T-helper 2 cell treated with Interferon-gamma antibody and Interleukin-4, amounts not matched to agents 5 μg/mL and 100 μg/mL, for 36 hours (primary cell): Measurements from ENCODE around the gene SAFB2.

Experiments
- DNase-seq: peaks from one replicate; pipeline ENCODE4 v3.0.0; 2021; ENCODE audit warnings: low spot score
- H3K27ac Mint-ChIP-seq: one replicate; pipeline ENCODE4 v1.8.0; 2021; ENCODE audit warnings: mild to moderate bottlenecking, mixed read lengths
- H3K27me3 Mint-ChIP-seq: one replicate; pipeline ENCODE4 v1.8.0; 2021; ENCODE audit warnings: low read depth, mixed read lengths
- H3K36me3 Mint-ChIP-seq: one replicate; pipeline ENCODE4 v1.8.0; 2021; ENCODE audit warnings: low read depth, mixed read lengths
- H3K4me1 Mint-ChIP-seq: one replicate; pipeline ENCODE4 v1.8.0; 2021; ENCODE audit warnings: low read depth, mixed read lengths
- H3K4me3 Mint-ChIP-seq: one replicate; pipeline ENCODE4 v1.8.0; 2022; ENCODE audit warnings: mild to moderate bottlenecking, moderate library complexity, mixed read lengths
- H3K9me3 Mint-ChIP-seq: one replicate; pipeline ENCODE4 v1.8.0; 2021; ENCODE audit warnings: mixed read lengths

Gene SAFB2

DNA sequence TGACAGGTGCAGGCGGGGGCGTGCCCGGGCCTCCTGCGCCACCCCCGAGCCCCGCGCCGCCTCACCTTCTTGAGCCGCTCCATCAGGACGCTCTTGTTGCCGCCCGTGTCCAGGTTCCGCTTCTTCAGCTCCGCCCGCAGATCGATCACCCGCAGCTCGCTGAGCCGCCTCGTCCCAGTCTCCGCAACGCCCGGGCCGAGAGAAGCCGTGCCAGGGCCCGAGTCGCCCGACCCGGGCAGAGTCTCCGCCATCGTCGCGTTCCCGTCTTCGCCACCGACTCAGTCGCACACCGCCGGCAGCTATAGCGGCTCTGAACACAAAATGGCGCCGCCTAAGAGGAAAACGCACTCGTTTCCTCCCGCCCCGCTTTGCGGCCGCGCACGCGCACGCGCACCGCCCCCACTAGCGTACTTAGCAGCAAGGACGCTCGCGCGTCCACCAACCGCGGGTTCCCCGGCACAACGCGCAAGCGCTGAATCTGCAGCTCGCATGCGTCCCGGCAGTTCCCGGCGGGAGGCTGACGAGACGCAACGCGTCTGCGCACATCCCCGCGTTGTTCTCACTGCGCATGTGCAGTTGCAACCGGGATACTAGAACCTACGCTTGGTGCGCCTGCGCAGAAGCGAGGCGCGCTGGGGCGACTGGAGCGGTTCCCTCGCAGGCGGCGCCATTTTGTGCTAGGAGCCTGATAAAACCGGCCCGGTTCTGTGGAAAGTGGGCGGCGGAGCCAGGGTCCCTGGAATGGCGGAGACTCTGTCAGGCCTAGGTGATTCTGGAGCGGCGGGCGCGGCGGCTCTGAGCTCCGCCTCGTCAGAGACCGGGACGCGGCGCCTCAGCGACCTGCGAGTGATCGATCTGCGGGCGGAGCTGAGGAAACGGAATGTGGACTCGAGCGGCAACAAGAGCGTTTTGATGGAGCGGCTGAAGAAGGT is at the start of gene SAFB2, which contains the start of gene SAFB:
TSS of gene SAFB2 (minus strand) at position 312 of the 932 bp plus-strand sequence. CDS start at position 251, 61 bp downstream.
TSS of gene SAFB (plus strand) at position 619 of the 932 bp plus-strand sequence. CDS start at position 742, 123 bp downstream.
- peaks cover 71% of the 10 kb centered on the region for H3K36me3 Mint-ChIP-seq
- H3K27me3 Mint-ChIP-seq = peaks cover 3% of the 10 kb centered on the region
- H3K4me1 Mint-ChIP-seq = peaks cover 46% of the 10 kb centered on the region
- H3K9me3 Mint-ChIP-seq = no peaks in the 10 kb centered on the region
- DNase-seq = peak; percentile 100
- H3K27ac Mint-ChIP-seq = peak within 1 kb of the TSS; percentile 99
- peak within 1 kb of the TSS; percentile 100 for H3K4me3 Mint-ChIP-seq

- H3K27me3 Mint-ChIP-seq = no peaks in the 10 kb centered on the region
- H3K27ac Mint-ChIP-seq = no peak overlapping the region
- H3K4me3 Mint-ChIP-seq = no peak overlapping the region
Observed at GRCh38 chr19:5671600-5671999, 49.0 kb upstream of the SAFB2 start.

GRCh38 chr19:5669212-5669611 is 46.6 kb upstream of the SAFB2 start:
- Mint-ChIP-seq H3K4me1 (no peaks in the 10 kb centered on the region), H3K36me3 (peaks cover 37% of the 10 kb centered on the region), H3K9me3 (no peaks in the 10 kb centered on the region), H3K27me3 (no peaks in the 10 kb centered on the region), H3K27ac (no peak overlapping the region), H3K4me3 (no peak overlapping the region)
- DNase-seq = no peak

More at GRCh38 chr19:5671600-5671999, 49.0 kb upstream of the SAFB2 start:
- DNase-seq = no peak
- H3K4me1 Mint-ChIP-seq = no peaks in the 10 kb centered on the region
- H3K36me3 Mint-ChIP-seq = peaks cover 19% of the 10 kb centered on the region
- no peaks in the 10 kb centered on the region for H3K9me3 Mint-ChIP-seq

- no peaks in the 10 kb centered on the region for H3K9me3 Mint-ChIP-seq
- peaks cover 39% of the 10 kb centered on the region for H3K36me3 Mint-ChIP-seq
- H3K4me1 Mint-ChIP-seq = no peaks in the 10 kb centered on the region
- H3K27ac Mint-ChIP-seq = no peak overlapping the region
- H3K4me3 Mint-ChIP-seq = no peak overlapping the region
- H3K27me3 Mint-ChIP-seq = no peaks in the 10 kb centered on the region
- no peak for DNase-seq
Observed at GRCh38 chr19:5667751-5668271, 45.2 kb upstream of the SAFB2 start.

DNA sequence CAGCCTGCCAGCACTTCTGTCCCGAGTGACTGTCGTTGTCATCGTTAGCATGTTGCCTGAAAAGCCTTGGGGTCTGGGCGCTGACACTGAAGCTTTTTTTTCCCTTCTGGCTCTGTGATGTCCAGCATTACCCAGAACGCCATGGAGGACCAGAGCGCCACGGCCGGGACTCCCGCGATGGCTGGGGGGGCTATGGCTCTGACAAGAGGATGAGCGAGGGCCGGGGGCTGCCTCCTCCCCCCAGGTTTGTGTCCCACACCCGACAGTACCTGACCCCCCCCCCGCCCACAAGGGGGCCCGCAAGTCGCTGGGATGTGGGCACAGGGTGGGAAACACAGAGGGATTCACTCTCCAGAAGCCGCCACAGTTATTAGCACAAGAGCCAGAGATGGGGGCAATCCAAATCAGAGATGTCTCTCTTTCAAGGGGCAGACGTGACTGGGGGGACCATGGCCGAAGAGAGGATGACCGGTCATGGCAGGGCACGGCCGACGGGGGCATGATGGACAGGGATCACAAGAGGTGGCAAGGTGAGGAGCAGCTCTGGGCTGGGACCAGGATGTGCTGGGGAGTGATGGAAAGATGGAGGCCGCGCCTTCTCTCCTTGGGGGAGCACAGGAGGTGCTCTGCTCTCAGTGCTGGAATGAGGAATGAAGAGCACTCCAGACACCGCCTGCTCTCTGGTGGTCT is 44.5 kb upstream of the SAFB2 start:
- DNase-seq = no peak
- H3K4me1 Mint-ChIP-seq = no peaks in the 10 kb centered on the region
- H3K9me3 Mint-ChIP-seq = no peaks in the 10 kb centered on the region
- no peak overlapping the region for H3K27ac Mint-ChIP-seq
- H3K36me3 Mint-ChIP-seq = peaks cover 39% of the 10 kb centered on the region
- no peaks in the 10 kb centered on the region for H3K27me3 Mint-ChIP-seq
- no peak overlapping the region for H3K4me3 Mint-ChIP-seq

- Mint-ChIP-seq H3K4me3 (no peak overlapping the region), H3K27me3 (no peaks in the 10 kb centered on the region), H3K27ac (no peak overlapping the region), H3K36me3 (peaks cover 41% of the 10 kb centered on the region), H3K4me1 (no peaks in the 10 kb centered on the region), H3K9me3 (no peaks in the 10 kb centered on the region)
- no peak for DNase-seq
Observed at GRCh38 chr19:5665781-5666513, 43.4 kb upstream of the SAFB2 start.

GRCh38 chr19:5664515-5664914 is 41.9 kb upstream of the SAFB2 start:
- no peak overlapping the region for H3K27ac Mint-ChIP-seq
- H3K4me1 Mint-ChIP-seq = no peaks in the 10 kb centered on the region
- no peak for DNase-seq
- H3K9me3 Mint-ChIP-seq = no peaks in the 10 kb centered on the region
- no peaks in the 10 kb centered on the region for H3K27me3 Mint-ChIP-seq
- H3K36me3 Mint-ChIP-seq = peaks cover 46% of the 10 kb centered on the region
- H3K4me3 Mint-ChIP-seq = no peak overlapping the region

- Mint-ChIP-seq H3K4me1 (no peaks in the 10 kb centered on the region), H3K27ac (no peak overlapping the region), H3K36me3 (peaks cover 46% of the 10 kb centered on the region), H3K4me3 (no peak overlapping the region), H3K27me3 (no peaks in the 10 kb centered on the region), H3K9me3 (no peaks in the 10 kb centered on the region)
- DNase-seq = no peak
Observed at GRCh38 chr19:5663904-5664303, 41.3 kb upstream of the SAFB2 start.

GRCh38 chr19:5661483-5661882 is 38.9 kb upstream of the SAFB2 start:
- H3K36me3 Mint-ChIP-seq = peaks cover 45% of the 10 kb centered on the region
- no peak for DNase-seq
- no peak overlapping the region for H3K4me3 Mint-ChIP-seq
- H3K9me3 Mint-ChIP-seq = no peaks in the 10 kb centered on the region
- H3K27ac Mint-ChIP-seq = no peak overlapping the region
- H3K4me1 Mint-ChIP-seq = no peaks in the 10 kb centered on the region
- H3K27me3 Mint-ChIP-seq = no peaks in the 10 kb centered on the region

DNA sequence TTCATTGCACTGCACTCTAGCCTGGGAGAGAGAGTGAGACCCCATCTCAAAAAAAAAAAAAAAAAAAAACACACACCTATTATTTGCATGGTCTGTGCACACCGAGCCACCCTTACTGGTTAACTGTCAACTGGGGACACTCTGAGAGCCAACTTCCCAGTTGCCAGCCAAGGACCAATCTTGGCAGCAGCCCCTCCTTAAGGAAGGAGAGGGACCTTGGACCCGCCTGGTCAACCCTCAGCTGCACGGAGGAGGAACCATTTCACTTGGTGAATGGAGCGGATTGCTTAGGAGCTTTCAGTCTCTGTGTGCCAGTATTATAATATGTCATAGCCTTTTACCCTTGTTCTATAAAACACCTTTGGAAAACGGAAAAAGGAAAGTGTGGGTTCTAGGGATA is 32.8 kb upstream of the SAFB2 start:
- DNase-seq = no peak
- Mint-ChIP-seq H3K9me3 (no peaks in the 10 kb centered on the region), H3K4me1 (no peaks in the 10 kb centered on the region), H3K36me3 (peaks cover 60% of the 10 kb centered on the region), H3K4me3 (no peak overlapping the region), H3K27me3 (no peaks in the 10 kb centered on the region), H3K27ac (no peak overlapping the region)

DNA sequence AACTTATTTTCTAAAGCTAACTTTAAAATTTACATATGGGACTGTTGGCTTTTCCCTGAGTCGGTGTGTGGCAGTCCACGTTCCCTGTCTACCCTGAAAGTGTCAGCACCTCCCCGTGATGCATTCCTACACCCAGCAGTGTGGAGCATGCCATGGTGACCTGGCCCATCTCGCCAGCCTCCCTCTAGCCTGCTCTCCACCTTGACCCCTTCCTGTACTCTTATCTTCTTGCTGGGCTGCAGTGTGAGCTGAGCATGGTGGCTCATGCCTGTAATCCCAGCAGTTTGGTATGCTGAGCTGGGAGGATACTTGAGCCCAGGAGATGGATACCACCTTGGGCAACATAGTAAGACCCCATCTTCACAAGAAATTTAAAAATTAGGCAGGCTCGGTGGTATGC is 32.4 kb upstream of the SAFB2 start:
- Mint-ChIP-seq H3K9me3 (no peaks in the 10 kb centered on the region), H3K27me3 (no peaks in the 10 kb centered on the region), H3K36me3 (peaks cover 63% of the 10 kb centered on the region), H3K4me1 (no peaks in the 10 kb centered on the region), H3K4me3 (no peak overlapping the region), H3K27ac (no peak overlapping the region)
- DNase-seq = no peak

DNA sequence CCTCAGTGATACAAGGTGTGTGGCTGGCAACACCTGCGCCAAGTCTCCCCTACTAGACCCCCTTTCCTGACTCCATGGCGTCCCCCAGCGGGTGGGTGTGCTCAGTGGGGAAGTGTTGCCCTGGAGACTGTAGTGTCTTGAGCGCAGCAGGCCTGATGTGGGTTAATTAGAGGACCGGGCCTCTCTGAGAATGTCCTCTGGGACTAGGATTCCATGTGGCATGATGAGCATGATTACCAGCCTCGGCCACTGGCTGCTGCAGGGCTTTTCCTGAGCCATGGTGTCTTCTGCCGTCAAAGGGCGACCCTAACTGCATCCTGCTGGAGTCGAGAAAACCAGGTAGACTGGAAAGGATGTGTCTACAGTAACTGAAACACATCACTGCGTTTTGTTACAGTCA is 29.7 kb upstream of the SAFB2 start:
- no peak for DNase-seq
- Mint-ChIP-seq H3K4me1 (no peaks in the 10 kb centered on the region), H3K27ac (no peak overlapping the region), H3K36me3 (peaks cover 68% of the 10 kb centered on the region), H3K9me3 (no peaks in the 10 kb centered on the region), H3K27me3 (no peaks in the 10 kb centered on the region), H3K4me3 (no peak overlapping the region)

DNA sequence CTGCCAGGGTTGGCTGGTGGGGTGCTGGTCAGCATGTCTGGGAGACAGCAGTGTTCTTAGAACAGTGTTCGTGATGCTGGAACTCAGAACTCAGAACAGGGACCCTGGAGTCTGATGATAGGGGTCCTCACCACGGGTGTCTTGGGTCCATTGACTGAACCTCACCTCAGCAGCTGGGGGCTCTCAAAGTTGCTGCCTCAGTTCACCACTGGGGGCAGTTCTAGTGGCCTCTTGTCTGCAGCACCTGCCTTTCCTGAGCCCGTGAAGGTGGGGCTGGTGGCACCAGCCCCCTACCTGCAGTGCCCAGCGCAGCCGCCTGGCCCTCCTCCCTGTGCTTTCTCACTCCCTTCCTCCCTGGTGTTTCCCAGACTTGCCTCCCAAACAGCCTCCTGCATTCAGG is 28.8 kb upstream of the SAFB2 start:
- H3K36me3 Mint-ChIP-seq = peaks cover 73% of the 10 kb centered on the region
- H3K4me3 Mint-ChIP-seq = no peak overlapping the region
- H3K9me3 Mint-ChIP-seq = no peaks in the 10 kb centered on the region
- DNase-seq = no peak
- H3K4me1 Mint-ChIP-seq = no peaks in the 10 kb centered on the region
- H3K27me3 Mint-ChIP-seq = no peaks in the 10 kb centered on the region
- no peak overlapping the region for H3K27ac Mint-ChIP-seq
